Measurements from ENCODE around the gene MKRN2.

DNA sequence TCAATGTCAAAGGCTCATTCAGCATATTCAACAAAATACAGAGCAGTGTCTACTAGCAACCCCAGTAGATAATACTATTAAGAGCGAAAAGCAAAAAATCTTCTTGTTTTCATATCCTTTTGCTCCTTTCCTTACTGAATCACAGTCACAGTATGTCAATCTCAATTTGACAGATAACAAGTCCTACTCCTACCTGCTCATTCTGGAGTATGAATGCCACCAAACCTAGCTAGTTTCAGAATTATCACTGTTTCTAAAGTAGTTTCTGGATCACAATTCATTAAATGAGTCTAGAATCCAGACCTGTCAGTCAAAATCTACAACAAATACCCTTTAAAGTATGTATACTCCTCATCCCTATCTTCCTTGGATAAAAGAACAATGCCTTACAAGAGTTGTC lies 51.5 kb downstream of the MKRN2 start:
- TF ChIP-seq CTCF (IDR thresholded peaks at IDR 0.05) (no peak), POLR2A (IDR thresholded peaks at IDR 0.05) (no peak)

Measured in Peyer's patch (tissue), 4 donors.